CD1c-positive myeloid dendritic cell (primary cell): ENCODE measurements around the gene KRT86.
A peak's percentile ranks its signal among the peaks of the same experiment; 100 is the strongest.

Experiments
- DNase-seq: peaks from one replicate; pipeline ENCODE4 v3.0.0-alpha.2; 2016; ENCODE audit errors: extremely low spot score

Gene KRT86

GRCh38 chr12:52274521-52275120, at the start of gene KRT86:
Gene KRT86, plus strand, starts transcription at chr12:52274645. Its CDS starts 27,272 bp downstream, at chr12:52301917.
- DNase-seq, result no peak

DNA sequence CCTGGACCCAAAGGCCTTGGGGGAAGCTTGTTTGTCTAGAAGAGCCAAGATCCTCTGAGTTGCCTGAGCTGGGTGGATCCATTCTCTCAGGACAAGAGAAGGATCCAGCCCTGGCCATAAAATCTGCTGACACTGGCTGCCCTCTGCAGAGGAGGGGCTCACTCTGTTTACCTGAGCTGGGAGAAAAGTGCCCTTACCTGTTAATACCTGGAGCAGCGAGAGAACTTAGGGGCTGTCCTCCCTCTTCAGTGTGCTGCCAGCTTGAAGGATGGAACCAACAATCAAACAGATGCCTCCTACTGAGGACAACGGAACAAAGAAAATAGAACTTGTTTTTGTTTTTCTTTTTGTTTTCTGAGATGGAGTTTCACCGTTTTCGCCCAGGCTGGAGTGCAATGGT, 48.7 kb upstream of the KRT86 start:
- DNase-seq, result no peak

GRCh38 chr12:52226446-52226845, 48.0 kb upstream of the KRT86 start:
- DNase-seq, result peak; percentile 25

GRCh38 chr12:52227606-52228166, 46.8 kb upstream of the KRT86 start:
- DNase-seq, result no peak

DNA sequence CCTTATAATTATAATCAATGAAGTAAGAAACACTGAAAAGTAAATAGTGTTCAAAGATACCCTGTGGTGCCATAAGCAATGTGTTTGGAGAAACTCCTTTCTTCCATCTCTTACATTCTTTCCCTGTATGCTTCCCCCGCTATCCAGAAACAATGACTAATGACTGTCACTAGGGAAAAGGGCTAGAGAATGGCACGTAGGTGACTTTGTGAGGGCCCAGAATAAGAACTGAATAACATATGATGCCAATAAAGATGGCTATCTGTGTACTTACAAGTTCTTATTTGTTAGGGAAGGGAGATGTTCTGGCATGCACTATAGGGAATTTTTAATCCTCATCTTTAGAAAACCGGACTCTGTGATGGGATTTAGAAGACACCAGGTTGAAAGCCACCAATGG, 46.1 kb upstream of the KRT86 start:
- no peak for DNase-seq

DNA sequence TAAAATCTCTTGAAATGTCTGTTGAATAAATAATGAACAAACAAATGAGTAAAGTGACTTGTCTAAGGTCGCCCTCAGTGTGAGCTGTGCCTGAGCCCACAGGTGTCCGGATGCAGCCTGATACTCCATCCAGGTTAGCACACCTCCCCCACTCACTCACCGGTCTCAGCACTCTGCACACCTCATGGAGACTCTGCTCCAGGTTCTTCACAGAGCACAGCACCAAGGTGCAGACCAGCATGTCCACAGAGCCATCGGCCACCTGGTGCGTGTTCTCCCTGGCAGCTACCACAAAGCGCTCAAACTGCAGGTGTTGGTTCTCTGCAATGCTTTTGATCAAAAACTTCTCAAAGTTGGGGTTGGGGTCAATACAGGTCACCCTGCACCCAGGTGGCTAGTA, 45.5 kb upstream of the KRT86 start:
- DNase-seq, result no peak

GRCh38 chr12:52229836-52230343, 44.6 kb upstream of the KRT86 start:
- no peak for DNase-seq

GRCh38 chr12:52230364-52231281, 43.8 kb upstream of the KRT86 start:
- DNase-seq, result no peak

DNA sequence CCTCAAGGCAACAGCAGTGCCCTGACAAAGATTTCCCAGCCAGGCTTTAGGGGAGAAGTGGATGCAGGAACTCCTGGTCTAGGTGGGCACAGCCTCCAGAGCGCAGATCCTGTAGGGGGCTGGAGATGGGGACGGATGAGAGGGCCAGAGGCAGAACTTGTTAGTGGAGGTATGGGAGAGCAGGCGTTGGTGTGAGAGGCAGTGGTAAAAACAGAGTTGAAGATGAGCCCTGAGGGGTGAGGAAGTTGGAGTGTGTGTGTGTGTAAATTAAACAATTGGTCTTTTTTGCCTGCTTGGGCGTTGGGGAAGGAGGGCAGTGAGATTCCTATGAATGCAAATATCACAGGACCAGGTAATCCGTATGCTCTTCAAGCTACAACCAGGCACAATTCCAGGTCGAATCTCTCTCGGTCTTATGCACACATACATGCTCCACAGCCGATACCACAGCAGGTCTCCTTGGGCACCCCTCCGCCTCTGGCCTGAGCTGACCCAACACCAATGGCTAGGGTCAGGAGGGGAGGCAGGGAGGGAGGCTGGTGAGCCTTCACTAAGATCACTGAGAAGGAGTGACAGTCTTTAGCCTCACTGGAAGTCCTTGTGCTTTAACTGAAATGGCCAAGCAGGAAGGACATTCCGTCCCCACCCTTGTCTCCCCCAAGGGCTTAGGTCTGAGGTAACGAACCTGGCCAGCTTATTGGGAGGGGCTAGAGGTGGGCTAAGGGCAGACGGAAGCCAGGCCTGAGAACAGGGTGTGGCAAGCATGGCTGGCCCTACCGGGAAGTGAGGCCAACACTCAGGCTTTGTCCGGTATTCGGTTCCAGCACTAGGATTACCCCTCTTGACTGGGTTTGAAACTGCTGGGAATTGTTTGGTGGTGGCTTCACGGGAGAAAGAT, 42.9 kb upstream of the KRT86 start:
- no peak for DNase-seq

- DNase-seq, result no peak
Observed at GRCh38 chr12:52232203-52232673, 42.2 kb upstream of the KRT86 start.

DNA sequence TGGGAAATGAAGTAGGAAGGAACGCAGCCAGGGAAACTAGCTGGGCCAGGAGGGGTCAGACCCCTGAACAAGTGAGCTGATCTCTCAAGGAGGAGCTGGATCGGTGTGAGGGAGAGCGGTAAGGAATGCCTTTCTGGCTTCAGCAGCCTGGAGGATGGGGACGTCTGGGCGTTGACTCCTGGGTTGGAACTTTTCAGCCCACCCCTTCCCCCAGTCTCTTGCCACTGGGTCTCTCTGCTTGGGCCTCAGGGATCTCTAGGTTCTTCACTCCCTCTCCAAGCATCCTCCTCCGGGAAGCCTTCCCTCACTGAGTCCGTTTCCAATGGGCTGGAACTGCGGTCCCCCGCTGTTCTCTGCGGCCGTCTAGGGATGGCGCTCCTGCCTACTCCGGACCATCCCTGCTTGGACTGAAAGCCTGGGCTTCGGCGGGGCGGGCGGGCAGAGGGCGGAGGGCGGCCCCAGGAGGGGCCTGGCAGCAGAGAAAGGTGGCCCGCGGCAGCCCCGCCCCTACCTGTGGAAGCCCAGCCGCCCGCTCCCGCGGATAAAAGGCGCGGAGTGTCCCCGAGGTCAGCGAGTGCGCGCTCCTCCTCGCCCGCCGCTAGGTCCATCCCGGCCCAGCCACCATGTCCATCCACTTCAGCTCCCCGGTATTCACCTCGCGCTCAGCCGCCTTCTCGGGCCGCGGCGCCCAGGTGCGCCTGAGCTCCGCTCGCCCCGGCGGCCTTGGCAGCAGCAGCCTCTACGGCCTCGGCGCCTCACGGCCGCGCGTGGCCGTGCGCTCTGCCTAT, 41.6 kb upstream of the KRT86 start, which contains the start of gene KRT7:
Gene KRT7, plus strand, starts transcription at position 570 of the 788 bp plus-strand sequence. Its CDS starts 54 bp downstream, at position 624.
- no peak for DNase-seq

GRCh38 chr12:52233462-52234207, 40.8 kb upstream of the KRT86 start:
- no peak for DNase-seq

- peak; percentile 18 for DNase-seq
Observed at GRCh38 chr12:52234223-52234810, 40.1 kb upstream of the KRT86 start.

GRCh38 chr12:52235001-52235764, 39.3 kb upstream of the KRT86 start:
- DNase-seq, result peak; percentile 40

DNA sequence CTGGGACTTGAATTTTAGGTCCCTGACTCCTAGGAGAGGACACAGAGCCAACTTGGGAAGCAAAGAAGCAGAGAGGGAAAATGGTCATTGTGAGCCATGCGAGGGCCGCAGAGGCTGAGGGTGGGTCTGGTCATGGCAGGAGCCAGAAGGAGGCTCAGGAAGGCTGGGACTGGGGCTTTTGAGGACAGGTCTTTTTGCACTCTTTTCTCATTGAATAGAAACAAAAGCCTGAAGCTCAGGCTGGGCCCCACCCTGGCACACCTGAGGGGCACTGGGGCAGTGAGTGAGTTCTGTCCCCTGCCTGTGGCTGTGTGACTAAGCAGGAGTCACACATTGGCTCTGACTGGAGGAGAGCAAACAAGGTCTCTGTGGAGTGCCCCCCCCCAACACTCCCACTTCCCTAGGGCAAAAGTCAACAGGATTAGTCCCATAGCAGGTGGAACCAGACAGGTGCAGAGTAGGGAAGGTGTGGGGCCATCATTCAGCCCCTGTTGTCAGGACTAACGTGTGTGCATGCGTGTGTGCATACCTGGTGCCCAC, 38.6 kb upstream of the KRT86 start:
- DNase-seq, result no peak

- DNase-seq, result no peak
Observed at GRCh38 chr12:52236386-52237050, 37.9 kb upstream of the KRT86 start.

GRCh38 chr12:52238207-52238840, 36.1 kb upstream of the KRT86 start:
- no peak for DNase-seq
